GM12872 (cell line): ENCODE results near the gene SLC9B1.

ENCODE experiments used
- CTCF ChIP-seq: IDR thresholded peaks from 3 replicates; pipeline ENCODE4 v1.5.1; 2011; ENCODE audit warnings: low read depth, mild to moderate bottlenecking, low read length, moderate library complexity; ENCODE audit not compliant: insufficient read depth

SLC9B1 gene

GRCh38 chr4:102869569-102870197 lies 149.8 kb downstream of the SLC9B1 start:
- TF ChIP-seq CTCF = no peak

- no peak for TF ChIP-seq CTCF
Observed at GRCh38 chr4:102868781-102869568, 150.5 kb downstream of the SLC9B1 start, which contains the start of gene CISD2. CISD2 (plus strand) TSS chr4:102868992; CDS start chr4:102869085, 93 bp downstream.

DNA sequence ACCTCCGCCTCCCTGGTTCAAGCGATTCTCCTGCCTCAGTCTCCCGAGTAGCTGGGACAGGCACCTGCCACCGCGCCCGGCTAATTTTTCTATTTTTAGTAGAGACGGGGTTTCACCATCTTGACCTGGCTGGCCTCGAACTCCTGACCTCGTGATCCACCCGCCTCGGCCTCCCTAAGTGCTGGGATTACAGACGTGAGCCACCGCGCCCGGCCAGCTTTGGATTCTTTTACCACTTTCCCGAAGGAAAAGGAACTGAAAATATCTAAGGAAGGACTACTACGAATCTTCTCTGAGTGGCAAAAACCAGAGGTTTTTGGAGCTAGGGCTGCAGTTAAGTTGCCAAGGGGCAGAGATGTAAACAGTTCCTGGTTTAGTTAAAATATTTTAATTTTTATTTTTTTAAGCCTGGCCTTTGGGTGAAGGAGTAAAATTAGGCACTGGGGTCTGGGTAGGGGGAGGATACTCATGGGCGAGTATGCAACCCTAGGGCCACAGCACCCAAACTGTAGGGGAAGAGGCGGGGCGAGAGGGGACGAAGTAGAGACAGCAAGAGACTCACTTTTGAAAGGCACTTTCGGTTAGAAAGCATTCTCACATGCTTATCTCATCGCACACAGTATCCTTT lies 151.2 kb downstream of the SLC9B1 start:
- no peak for TF ChIP-seq CTCF

GRCh38 chr4:102867278-102868152 lies 152.0 kb downstream of the SLC9B1 start:
- TF ChIP-seq CTCF = no peak

DNA sequence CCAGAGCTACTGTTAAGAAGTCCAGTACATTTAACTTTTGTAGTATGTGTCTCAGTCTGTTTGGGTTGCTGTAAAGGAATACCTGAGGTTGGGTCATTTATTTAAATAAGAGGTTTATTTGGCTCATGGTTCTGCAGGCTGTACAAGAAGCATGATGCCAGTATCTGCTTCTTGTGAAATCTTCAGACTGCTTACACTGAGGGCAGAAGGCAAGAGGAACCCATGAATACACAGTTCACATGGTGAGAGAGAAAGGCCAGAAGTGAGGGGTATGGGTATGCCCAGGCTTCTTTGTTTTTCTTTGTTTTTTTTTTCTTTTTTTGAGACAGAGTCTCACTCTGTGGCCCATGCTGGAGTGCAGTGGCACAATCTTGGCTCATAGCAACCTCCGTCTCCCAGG lies 156.8 kb downstream of the SLC9B1 start:
- TF ChIP-seq CTCF = no peak

- no peak for TF ChIP-seq CTCF
Observed at GRCh38 chr4:102862016-102862415, 157.5 kb downstream of the SLC9B1 start.
